Peyer's patch (tissue), 4 donors: ENCODE data around the gene PTTG2.

ENCODE experiments used
- CTCF ChIP-seq, 6 experiments: fragments of 450-650 bp in 4 of 6; fragments of 200-600 bp in 2 of 6; sonication (generic) in 1 of 6; IDR thresholded peaks; one replicate each; pipeline ENCODE4 v1.5.1; 2017 to 2019; ENCODE audit warnings: antibody characterized with exemption in 6 of 6, mild to moderate bottlenecking in 3 of 6, moderate library complexity in 1 of 6
- POLR2A ChIP-seq, 2 donors: fragments of 450-650 bp; IDR thresholded peaks; one replicate each; pipeline ENCODE4 v1.5.1; 2017; ENCODE audit warnings: antibody characterized with exemption in 2 of 2, mild to moderate bottlenecking in 2 of 2, moderate library complexity in 2 of 2

- TF ChIP-seq CTCF (IDR thresholded peaks at IDR 0.05) (no peak), POLR2A (IDR thresholded peaks at IDR 0.05) (no peak)
These were observed 43.9 kb downstream of the PTTG2 start for GRCh38 chr4:38004062-38004461.
